HG03103 (cell line): Measurements from ENCODE around the gene AMIGO2.

Experiments
- ATAC-seq: cut with Tn5 transposase; IDR thresholded peaks from one replicate; pipeline ENCODE4 v1.9.1; 2021; ENCODE audit warnings: low read depth; ENCODE audit not compliant: unreplicated experiment

AMIGO2 gene

DNA sequence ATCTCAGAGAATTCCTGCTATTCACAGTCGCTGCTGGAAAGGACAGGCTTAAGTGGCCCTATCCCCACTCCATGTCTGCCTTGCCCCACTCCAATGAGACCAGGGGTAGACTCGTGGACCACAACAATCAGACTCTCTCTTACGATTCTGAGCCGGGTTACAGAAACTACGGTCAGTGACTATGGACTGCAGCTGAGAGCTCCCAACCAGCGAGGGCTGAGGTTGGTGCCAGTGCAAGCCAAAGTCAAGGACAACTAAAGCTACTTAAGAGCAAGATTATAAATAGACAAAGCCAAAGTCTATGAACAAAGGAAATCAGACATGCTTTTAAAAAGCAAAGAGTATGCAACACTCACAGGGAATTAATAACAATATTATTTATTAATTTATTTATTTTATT lies 18.3 kb upstream of the AMIGO2 start:
- ATAC-seq, result no peak

- ATAC-seq, result no peak
Observed at GRCh38 chr12:47097276-47097896, 17.6 kb upstream of the AMIGO2 start.

- ATAC-seq, result no peak
Observed at GRCh38 chr12:47095446-47096236, 15.9 kb upstream of the AMIGO2 start.

- ATAC-seq, result no peak
Observed at GRCh38 chr12:47094804-47095203, 15.0 kb upstream of the AMIGO2 start.

- ATAC-seq, result no peak
Observed at GRCh38 chr12:47091009-47091408, 11.2 kb upstream of the AMIGO2 start.

DNA sequence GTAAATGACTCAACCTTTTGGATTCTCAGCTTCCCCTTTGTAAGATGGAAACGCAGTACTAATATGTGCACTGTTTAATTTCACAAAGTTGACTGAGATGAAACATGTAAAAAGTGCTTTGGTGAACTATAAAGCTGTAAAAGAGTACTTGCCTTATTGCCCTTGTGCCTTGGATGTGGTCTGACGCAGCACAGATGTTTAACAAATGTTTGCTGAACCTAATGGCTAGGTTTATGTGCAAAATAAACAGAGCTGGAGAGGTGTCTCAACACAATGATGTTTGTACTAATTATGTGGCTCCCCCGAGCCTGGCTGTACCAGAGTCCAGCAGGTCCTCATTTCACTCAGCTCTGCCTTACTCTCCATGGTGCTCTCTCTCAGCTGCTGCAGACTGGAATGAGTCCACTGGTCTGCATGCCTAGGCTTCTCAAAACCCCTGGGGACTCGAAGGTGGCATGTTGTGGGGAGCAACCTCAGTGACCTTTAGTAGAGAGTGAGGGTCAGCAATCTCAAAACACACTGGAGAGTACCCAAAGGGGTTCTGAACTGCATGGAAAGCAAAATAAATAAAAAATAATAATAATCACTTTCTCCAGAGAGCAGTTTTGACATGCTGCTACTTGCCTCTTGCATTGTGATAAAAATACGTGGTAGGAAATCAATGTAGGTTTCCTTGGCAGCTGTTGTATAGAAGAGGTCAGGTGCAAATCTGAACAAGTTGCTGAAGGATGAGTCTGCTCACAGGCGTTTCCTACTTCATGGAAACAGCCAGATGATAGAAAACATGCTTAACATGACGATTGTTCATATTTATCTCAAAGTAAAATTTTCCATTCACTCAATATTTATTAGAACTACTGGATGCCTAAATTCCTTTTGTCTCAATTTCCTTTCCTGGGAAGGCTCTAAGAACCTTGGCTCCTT lies 8.5 kb upstream of the AMIGO2 start:
- ATAC-seq, result no peak

- no peak for ATAC-seq
Observed at GRCh38 chr12:47087088-47087688, 7.4 kb upstream of the AMIGO2 start.

- no peak for ATAC-seq
Observed at GRCh38 chr12:47085815-47086252, 6.1 kb upstream of the AMIGO2 start.

DNA sequence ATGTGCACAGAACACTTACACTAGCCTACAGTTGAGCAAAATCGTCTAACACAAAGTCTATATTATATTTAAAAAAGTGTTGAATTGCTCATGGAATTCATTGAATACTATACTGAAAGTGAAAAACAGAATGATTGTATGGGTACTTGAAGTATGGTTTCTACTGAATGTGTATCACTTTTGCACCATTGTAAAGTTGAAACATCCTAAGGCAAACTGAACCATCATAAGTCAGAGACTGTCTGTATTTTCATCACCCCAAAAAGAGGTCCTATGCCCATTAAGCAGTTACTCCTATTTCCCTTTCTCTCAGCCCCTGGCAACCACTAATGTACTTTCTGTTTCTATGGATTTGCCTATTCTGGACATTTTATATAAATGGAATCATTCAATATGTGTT lies 4.4 kb upstream of the AMIGO2 start:
- no peak for ATAC-seq

- no peak for ATAC-seq
Observed at GRCh38 chr12:47082796-47083621, 3.2 kb upstream of the AMIGO2 start.

- no peak for ATAC-seq
Observed at GRCh38 chr12:47082283-47082682, 2.5 kb upstream of the AMIGO2 start.

- ATAC-seq, result no peak
Observed at GRCh38 chr12:47080725-47081502, 1.2 kb upstream of the AMIGO2 start.

DNA sequence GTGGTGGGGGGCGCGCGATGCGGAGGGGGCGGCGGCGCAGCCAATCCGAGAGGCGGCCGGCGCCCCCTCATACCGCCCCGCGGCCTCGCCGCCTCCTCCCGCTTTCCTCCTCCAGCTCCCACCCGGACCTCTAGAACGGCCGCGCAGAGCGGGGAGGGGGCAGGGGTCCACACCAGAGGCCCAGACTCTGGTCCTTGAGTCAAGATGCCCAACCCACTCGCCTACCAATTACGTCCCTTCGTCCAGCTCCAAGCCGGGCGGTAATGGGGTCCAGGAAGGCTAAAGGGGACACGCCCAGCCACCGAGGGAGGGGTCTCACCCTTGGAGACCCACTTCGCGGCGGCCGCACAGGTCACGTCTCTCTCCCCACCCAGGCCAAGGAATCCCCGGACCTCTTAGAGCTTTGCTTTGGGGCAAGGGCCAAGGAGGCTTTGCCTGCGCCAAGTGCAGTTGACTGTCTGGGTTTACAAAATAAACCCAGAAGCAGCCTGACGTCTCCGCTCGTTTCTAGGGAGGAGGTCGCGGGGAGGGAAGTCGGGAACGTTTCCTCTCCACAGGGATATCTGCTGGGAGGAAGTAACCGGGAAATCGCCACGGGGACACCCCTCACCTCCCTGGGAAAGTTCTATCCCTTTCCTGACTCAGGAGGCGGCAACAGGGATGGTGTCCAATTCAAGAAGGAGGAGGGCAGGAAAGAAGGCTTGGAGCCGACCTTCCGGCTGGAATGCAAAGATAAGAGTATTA lies 394 bp upstream of the AMIGO2 start:
- ATAC-seq, result peak; percentile 11

- ATAC-seq, result no peak
Observed at GRCh38 chr12:47078733-47079467, 859 bp downstream of the AMIGO2 start.

DNA sequence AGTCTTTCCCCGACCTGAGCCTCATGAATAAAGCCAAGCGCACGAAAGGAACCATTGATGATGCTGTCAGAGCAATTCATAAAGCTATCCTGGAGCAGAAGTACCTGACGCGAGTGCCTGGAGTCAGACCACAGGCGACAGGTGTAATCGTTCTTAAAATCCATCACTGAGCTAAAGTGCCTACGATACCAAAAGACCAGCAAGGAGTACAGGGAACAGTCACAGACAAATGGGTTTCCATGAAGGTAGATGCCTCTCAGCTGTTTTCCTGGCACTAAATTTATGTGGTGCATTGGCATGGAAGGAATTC lies 1.7 kb downstream of the AMIGO2 start:
- ATAC-seq, result no peak

GRCh38 chr12:47077206-47078085 lies 2.3 kb downstream of the AMIGO2 start:
- no peak for ATAC-seq
